T-helper 17 cell (primary cell): Measurements from ENCODE around the gene EID1. TPM values are rescaled to one million over a fixed set of nuclear protein-coding genes. Genes with fewer than 3 reads are reported as not detected.

Experiments
- ATAC-seq: fragments of 150-1000 bp; cut with Tn5 transposase; 2 replicates; pipeline ENCODE4 v1.10.0; 2021; ENCODE audit warnings: mild to moderate bottlenecking, moderate library complexity
- DNase-seq, 3 donors: peaks; one replicate each; pipeline versions ENCODE4 v3.0.0 to v3.0.0-alpha.2; 2020 to 2021
- H3K9me3 ChIP-seq: one replicate; pipeline ENCODE4 v1.7.0; 2013; ENCODE audit warnings: low read length, mild to moderate bottlenecking; ENCODE audit not compliant: control insufficient read depth, poor library complexity, severe bottlenecking
- H3K27ac Mint-ChIP-seq: one replicate; pipeline ENCODE4 v1.8.0; 2022; ENCODE audit warnings: mild to moderate bottlenecking, moderate library complexity, mixed read lengths
- H3K27me3 Mint-ChIP-seq: one replicate; pipeline ENCODE4 v1.8.0; 2022; ENCODE audit warnings: mixed read lengths
- H3K36me3 Mint-ChIP-seq: one replicate; pipeline ENCODE4 v1.8.0; 2022; ENCODE audit warnings: low read depth, mixed read lengths
- H3K4me1 Mint-ChIP-seq: one replicate; pipeline ENCODE4 v1.8.0; 2022; ENCODE audit warnings: mild to moderate bottlenecking, mixed read lengths
- H3K4me3 Mint-ChIP-seq: one replicate; pipeline ENCODE4 v1.8.0; 2022; ENCODE audit warnings: mild to moderate bottlenecking, moderate library complexity, mixed read lengths
- total RNA-seq, 4 donors: library from RNA in 2 of 4; stranded (reverse) in 2 of 4; gene quantifications; one replicate each; pipeline ENCODE4 v1.2.3 and lab custom pipeline; 2022 to 2026

The EID1 gene
- total RNA-seq, 2 donors from 2014 or later = 67.6 to 68.8 TPM

DNA sequence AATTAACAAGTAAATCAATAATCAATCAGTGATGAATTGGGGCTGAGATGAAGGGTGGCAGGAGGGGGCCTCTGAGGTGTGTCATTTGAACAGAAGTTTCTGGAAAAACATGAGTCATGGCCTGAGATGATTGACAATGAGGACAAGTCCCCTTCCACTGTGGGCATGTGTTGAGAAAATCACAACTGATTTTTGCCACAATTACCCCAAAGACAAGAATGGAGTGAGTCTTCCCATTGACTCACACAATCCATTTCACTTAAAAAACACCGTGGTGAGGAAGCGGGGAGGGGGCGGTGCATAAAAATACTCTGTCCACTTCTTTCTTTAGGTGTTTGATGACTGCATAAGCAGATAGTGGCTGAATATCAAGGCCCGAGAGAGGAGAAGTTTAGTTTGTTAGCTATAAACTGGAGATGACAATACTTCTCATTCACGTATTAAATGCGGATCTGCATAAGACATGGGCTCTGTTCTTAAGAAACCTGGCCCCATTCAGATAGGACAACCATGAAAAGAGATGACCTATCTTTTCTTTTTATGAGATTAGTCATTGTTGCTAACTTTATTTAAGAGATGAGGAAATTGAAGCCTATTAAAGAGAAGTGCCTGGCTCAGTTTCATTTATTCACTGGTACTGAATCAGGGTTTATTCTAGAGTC, 51.1 kb downstream of the EID1 start:
- Mint-ChIP-seq H3K36me3 (peaks cover 5% of the 10 kb centered on the region), H3K4me1 (no peaks in the 10 kb centered on the region), H3K27me3 (peaks cover 41% of the 10 kb centered on the region), H3K4me3 (no peak overlapping the region), H3K27ac (no peak overlapping the region)
- DNase-seq (no peak), ATAC-seq (no peak)
- H3K9me3 ChIP-seq = no peaks in the 10 kb centered on the region

GRCh38 chr15:48929661-48930060, 51.7 kb downstream of the EID1 start:
- Mint-ChIP-seq H3K36me3 (peaks cover 5% of the 10 kb centered on the region), H3K27me3 (peaks cover 41% of the 10 kb centered on the region), H3K27ac (no peak overlapping the region), H3K4me3 (no peak overlapping the region), H3K4me1 (no peaks in the 10 kb centered on the region)
- DNase-seq (no peak), ATAC-seq (no peak)
- no peaks in the 10 kb centered on the region for H3K9me3 ChIP-seq

Other genes starting within 250 kb of the EID1 start
- gene FBN1, start 232.4 kb upstream of the EID1 start, total RNA-seq = under 1 TPM; 0.07 to 0.29 TPM
- gene CEP152, start 67.1 kb upstream of the EID1 start, total RNA-seq = 10 to 100 TPM in 1 of 2 donors, 1 to 10 TPM in 1; 8.5 to 14.8 TPM
- under 1 TPM in 1 of 2 donors, not detected in 1; 0.12 TPM for gene SHC4, start 85.8 kb downstream of the EID1 start, total RNA-seq
- gene SECISBP2L, start 168.3 kb downstream of the EID1 start, total RNA-seq = 10 to 100 TPM; 49.4 to 56.8 TPM